GM06990 (cell line): ENCODE measurements around the gene CALU.

ENCODE experiments used
- DNase-seq: peaks from one replicate; pipeline ENCODE4 v3.0.0-alpha.2; 2011; ENCODE audit not compliant: insufficient read length; ENCODE audit errors: extremely low read depth
- H3K27me3 ChIP-seq: replicated peaks from 2 replicates; pipeline ENCODE4 v1.6.0; 2011; ENCODE audit warnings: low read length; ENCODE audit not compliant: control insufficient read depth, insufficient read depth
- H3K36me3 ChIP-seq: 2 replicates; pipeline ENCODE4 v1.5.1; 2011; ENCODE audit warnings: low read length; ENCODE audit not compliant: control insufficient read depth, insufficient read depth
- H3K4me3 ChIP-seq: replicated peaks from 2 replicates; pipeline ENCODE4 v1.5.1; 2011; ENCODE audit warnings: low read depth, mild to moderate bottlenecking, control low read depth, low read length
- TF ChIP-seq, protein P1 (sequence below): IDR thresholded peaks from 2 replicates; pipeline ENCODE4 v1.5.1; 2011; ENCODE audit warnings: low read length, control low read depth, mild to moderate bottlenecking, inconsistent platforms; ENCODE audit not compliant: insufficient read depth, poor library complexity, severe bottlenecking

The CALU gene

DNA sequence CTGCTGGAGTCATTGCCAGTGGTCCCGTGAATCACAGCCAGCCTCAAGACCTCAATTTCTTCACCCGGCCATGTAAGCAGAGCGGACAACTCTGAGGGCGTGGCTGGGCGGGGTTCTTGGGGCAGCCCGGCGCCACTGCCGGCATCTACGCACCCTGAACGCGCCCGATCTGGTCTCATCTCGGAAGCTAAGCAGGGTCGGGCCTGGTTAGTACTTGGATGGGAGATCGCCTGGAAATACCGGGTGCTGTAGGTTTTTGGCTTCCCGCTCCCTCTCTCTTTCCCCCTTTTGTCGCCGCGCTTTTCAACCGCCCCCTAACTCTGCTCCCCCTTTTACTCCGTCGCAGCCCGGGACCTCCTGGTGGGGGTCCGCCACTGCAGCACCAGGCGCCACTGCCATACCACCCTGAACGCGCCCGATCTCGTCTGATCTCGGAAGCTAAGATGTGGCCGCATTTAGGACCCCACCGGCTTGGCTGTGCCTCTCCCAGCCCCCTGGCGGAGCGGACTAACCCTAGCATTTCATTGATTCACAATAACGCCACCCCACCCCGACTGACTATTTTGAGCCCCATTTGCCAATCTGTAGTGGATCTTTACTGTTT is 41.8 kb upstream of the CALU start:
- TF ChIP-seq, protein P1, sequence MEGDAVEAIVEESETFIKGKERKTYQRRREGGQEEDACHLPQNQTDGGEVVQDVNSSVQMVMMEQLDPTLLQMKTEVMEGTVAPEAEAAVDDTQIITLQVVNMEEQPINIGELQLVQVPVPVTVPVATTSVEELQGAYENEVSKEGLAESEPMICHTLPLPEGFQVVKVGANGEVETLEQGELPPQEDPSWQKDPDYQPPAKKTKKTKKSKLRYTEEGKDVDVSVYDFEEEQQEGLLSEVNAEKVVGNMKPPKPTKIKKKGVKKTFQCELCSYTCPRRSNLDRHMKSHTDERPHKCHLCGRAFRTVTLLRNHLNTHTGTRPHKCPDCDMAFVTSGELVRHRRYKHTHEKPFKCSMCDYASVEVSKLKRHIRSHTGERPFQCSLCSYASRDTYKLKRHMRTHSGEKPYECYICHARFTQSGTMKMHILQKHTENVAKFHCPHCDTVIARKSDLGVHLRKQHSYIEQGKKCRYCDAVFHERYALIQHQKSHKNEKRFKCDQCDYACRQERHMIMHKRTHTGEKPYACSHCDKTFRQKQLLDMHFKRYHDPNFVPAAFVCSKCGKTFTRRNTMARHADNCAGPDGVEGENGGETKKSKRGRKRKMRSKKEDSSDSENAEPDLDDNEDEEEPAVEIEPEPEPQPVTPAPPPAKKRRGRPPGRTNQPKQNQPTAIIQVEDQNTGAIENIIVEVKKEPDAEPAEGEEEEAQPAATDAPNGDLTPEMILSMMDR, result peak; percentile 35
- no peaks in the 10 kb centered on the region for H3K36me3 ChIP-seq
- peak overlapping the region; percentile 55 for H3K4me3 ChIP-seq
- no peaks in the 10 kb centered on the region; the same call in 1 of the 2 replicates for H3K27me3 ChIP-seq
- peak; percentile 80 for DNase-seq

DNA sequence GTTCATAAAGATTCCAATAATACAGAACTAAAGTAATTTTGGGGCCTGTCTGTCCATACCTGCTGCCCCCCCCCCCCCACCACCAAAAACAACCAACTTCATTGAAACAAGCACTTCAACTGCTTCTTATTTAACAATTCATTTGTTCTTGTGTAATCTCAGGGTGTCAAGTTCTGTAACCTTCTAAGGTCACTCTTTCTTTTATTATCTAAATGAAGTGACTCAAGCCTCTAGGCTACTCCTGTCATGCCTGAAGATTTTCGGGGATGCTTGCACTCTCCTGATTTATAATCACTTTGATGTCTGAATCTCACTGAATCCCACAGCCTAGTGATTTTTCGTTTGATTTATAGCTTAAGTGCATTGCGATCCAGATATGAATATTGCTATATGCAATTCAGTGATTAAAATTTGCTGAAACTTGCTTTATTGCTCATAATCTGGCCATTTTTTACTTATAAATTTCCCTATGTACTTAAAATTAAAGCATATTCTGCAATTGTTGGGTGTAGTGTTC is 39.9 kb upstream of the CALU start:
- H3K4me3 ChIP-seq, result no peak overlapping the region
- no peaks in the 10 kb centered on the region; the same call in 1 of the 2 replicates for H3K27me3 ChIP-seq
- TF ChIP-seq, protein P1, result no peak
- H3K36me3 ChIP-seq, result no peaks in the 10 kb centered on the region
- no peak for DNase-seq

DNA sequence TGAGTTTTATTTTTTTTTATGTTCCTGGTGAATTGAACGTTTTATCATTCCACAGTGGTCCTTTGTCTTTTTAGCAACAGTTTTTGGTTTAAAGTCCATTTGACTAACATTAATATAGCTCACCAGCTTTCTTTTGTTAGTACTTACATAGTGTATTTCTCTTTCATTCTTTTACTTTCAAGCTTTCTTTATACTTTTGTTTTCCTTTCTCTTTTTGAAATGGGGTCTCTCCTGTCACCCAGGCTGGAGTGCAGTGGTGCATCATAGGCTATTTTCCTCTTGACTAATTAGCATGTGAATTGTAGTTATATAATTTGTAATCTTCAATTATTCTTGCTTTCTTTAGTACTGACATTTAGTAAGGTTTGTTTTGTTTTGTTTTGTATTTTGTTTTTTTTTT is 39.3 kb upstream of the CALU start:
- DNase-seq, result no peak
- TF ChIP-seq, protein P1, result no peak
- Histone ChIP-seq H3K36me3 (no peaks in the 10 kb centered on the region), H3K4me3 (no peak overlapping the region), H3K27me3 (no peaks in the 10 kb centered on the region; the same call in 1 of the 2 replicates)

DNA sequence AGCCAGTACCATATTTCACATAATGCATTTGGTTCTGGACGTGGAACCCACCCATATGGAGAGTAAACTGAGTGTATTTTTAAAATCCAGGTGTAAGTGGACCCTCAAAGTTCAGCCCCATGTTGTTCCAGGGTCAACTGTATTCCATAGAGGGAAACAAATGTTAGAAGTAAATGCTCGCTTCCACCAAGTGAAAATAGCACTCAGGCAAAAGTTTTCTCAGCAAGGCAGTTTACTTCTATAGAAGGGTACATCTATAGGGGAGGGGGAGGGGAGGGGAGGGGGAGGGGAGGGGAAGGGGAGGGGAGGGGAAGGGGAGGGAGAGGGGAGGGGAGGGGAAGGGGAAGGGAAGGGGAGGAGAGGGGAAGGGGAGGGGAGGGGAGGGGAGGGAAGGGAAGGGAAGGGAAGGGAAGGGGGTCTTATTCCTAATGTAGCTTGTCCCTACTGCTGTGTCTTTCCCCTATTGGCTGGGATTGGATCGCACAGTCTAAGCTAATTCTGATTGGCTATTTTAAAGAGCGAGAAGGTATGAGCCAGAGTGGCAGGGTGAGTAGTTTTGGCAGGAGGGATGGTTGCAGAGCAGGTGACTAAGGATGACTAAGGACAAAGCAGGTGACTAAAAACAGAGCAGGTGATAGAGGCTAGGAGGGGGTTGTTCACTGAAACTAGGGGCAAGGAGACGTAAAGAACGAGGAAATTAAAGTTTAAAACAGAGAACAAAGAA is 37.9 kb upstream of the CALU start:
- TF ChIP-seq, protein P1, result no peak
- Histone ChIP-seq H3K36me3 (no peaks in the 10 kb centered on the region), H3K27me3 (no peaks in the 10 kb centered on the region; the same call in none of the 2 replicates), H3K4me3 (no peak overlapping the region)
- no peak for DNase-seq

DNA sequence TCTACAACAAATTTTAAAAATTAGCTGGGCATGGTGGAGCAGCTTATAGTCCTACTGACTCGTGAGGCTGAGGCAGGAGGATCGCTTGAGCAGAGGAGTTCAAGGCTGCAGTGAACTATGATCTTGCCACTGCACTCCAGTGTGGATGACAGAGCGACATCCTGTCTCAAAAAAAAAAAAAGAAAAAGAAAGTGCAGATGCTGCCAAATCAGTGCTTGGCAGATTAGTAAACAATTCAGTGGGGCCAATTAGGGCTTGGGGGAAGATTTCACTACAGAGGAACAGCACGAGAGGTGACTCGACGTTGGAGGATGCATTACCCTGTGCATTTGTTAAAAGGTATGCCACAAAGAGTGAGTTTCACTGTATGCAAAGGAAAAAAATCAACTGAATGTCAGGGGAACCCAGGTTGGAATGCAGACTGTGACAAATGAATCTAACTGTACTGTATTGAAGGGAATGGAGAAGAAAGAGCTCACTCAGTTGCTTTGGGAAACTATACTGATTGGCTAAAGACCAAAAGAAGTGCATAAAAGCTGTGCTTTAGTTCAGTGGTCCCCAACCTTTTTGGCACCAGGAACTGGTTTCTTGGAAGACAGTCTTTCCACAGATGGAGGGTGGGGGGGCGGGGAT is 35.4 kb upstream of the CALU start:
- Histone ChIP-seq H3K27me3 (no peaks in the 10 kb centered on the region; the same call in 1 of the 2 replicates), H3K4me3 (no peak overlapping the region), H3K36me3 (no peaks in the 10 kb centered on the region)
- DNase-seq, result no peak
- TF ChIP-seq, protein P1, result no peak
